Stomach (tissue), 9 donors: ENCODE measurements around the gene PRKG1. TPM values are rescaled to one million over a fixed set of nuclear protein-coding genes. Genes with fewer than 3 reads are reported as not detected.

Source experiments
- DNase-seq, 2 donors: peaks; one replicate each; pipeline versions ENCODE4 v3.0.0 to v3.0.0-alpha.2; 2013 to 2019
- H3K27ac ChIP-seq, 5 donors: fragments of 200-600 bp in 4 of 5; sonication (generic) in 4 of 5; one replicate each; pipeline ENCODE4 v1.5.1; 2013 to 2019; ENCODE audit warnings: mild to moderate bottlenecking in 1 of 5, moderate library complexity in 1 of 5
- H3K27me3 ChIP-seq, 3 donors: fragments of 200-600 bp; sonication (generic); one replicate each; pipeline ENCODE4 v1.5.1; 2017 to 2019; ENCODE audit warnings: mixed run types in 1 of 3
- H3K36me3 ChIP-seq, 4 donors: fragments of 200-600 bp; sonication (generic); 1 replicate in 3 of 4; 2 replicates in 1 of 4; pipeline ENCODE4 v1.5.1; 2016 to 2019
- H3K4me1 ChIP-seq, 4 donors: fragments of 200-600 bp; sonication (generic); one replicate each; pipeline ENCODE4 v1.5.1; 2016 to 2019
- H3K4me3 ChIP-seq, 4 donors: fragments of 200-600 bp; sonication (generic) in 3 of 4; one replicate each; pipeline ENCODE4 v1.5.1; 2016 to 2019; ENCODE audit warnings: mild to moderate bottlenecking in 1 of 4
- H3K9me3 ChIP-seq, 4 donors: fragments of 200-600 bp; sonication (generic); one replicate each; pipeline ENCODE4 v1.5.1; 2016 to 2019
- CTCF ChIP-seq, 7 experiments: fragments of 450-650 bp in 4 of 7; fragments of 200-600 bp in 3 of 7; sonication (generic) in 3 of 7; IDR thresholded peaks; one replicate each; pipeline ENCODE4 v1.5.1; 2016 to 2019; ENCODE audit warnings: antibody characterized with exemption in 7 of 7, control low read depth in 2 of 7, mild to moderate bottlenecking in 1 of 7
- EP300 ChIP-seq: sonication (generic); formaldehyde crosslinking; IDR thresholded peaks from one replicate; pipeline ENCODE4 v1.6.1; 2017; ENCODE audit warnings: antibody characterized with exemption
- POLR2A ChIP-seq, 4 donors: fragments of 450-650 bp; IDR thresholded peaks; one replicate each; pipeline ENCODE4 v1.6.1; 2016; ENCODE audit warnings: antibody characterized with exemption in 4 of 4, control low read depth in 2 of 4, mild to moderate bottlenecking in 1 of 4, moderate library complexity in 1 of 4
- POLR2AphosphoS5 ChIP-seq, 3 donors: sonication (generic); formaldehyde crosslinking; IDR thresholded peaks; one replicate each; pipeline ENCODE4 v1.6.1; 2016; ENCODE audit warnings: antibody characterized with exemption in 3 of 3
- WGBS, 5 donors: extraction: QIAGEN DNeasy Blood & Tissue Kit in 3 of 5; methylation state at CpG; one replicate each; pipeline versions ENCODE4 v1.1.5 to v1.1.7; 2013 to 2018; 5-methylcytosine and 5-hydroxymethylcytosine counted together
- intact Hi-C: fragments of 100-400 bp; cut with DNase I; formaldehyde crosslinking; loops from one replicate; pipeline ENCODE4 v1.15.1; 2023; ENCODE audit warnings: low total_unique reads
- polyA plus RNA-seq, 3 donors: library from polyadenylated mRNA; stranded (reverse); fragments of 200-250 nt; gene quantifications; one replicate each; pipeline ENCODE4 v1.2.3, GENCODE V29; 2013
- total RNA-seq, 5 donors: library from RNA; depleted of rRNA; stranded (reverse); fragments of >200 nt; gene quantifications; one replicate each; pipeline versions ENCODE4 v1.1.0 to v1.2.3, GENCODE V29; 2014 to 2016
- donor health status: healthy with polysubstance abuse.
- donor health status: Bipolar disorder and iron deficiency.
- donor health status: healthy.

Gene PRKG1
- total and polyA plus RNA-seq, 8 donors = 1.5 to 89.2 (median 14.3) TPM

- no peak for DNase-seq
- TF ChIP-seq EP300 (no peak), POLR2AphosphoS5 (IDR thresholded peaks at IDR 0.05) (no peak), POLR2A (IDR thresholded peaks at IDR 0.05) (no peak), CTCF (IDR thresholded peaks at IDR 0.05) (no peak)
- H3K9me3 ChIP-seq = peaks cover 0 to 5% (median 0%) of the 10 kb centered on the region in 4 donors
- H3K4me1 ChIP-seq = no peaks in the 10 kb centered on the region
- no peaks in the 10 kb centered on the region for H3K36me3 ChIP-seq
- intact Hi-C loops = no loop called here
- H3K4me3 ChIP-seq = no peak overlapping the region
- no peak overlapping the region for H3K27ac ChIP-seq
- H3K27me3 ChIP-seq = no peaks in the 10 kb centered on the region
Measured at GRCh38 chr10:51763746-51764145, 689.5 kb downstream of the PRKG1 start.

DNA sequence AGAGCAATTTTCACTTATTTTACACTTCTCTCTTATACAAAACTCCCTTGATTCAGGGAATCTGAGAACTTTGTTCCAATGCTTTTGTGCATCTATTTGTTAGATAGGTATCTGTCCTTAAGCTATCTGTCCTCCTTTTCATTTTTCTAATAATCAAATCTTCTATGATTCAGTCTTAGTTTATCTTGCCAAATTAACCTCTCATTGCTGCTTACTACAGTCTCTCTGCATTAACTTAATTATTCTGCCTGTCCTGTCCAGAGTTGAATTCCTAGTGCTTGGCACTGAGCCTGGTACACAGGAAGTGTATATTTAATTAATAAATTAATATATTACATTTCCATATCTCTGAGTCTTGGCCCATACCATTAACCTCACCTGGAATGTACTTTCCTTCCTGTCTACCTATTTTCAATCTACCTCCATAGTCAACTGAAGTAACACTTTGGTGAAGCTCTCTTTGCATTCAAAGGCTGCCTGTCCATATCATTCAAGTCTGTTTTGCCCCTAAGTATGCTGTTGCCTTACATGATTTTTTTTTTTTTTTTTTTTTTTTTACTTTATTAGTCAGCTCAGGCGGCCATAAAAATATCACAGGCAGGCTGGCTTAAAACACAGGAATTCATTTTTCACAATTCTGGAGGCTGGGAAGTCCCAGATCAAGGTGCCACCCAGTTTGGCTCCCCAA is 691.1 kb downstream of the PRKG1 start:
- H3K4me3 ChIP-seq = no peak overlapping the region
- 86 to 95% (median 90%) methylated on average over 1 of the region's 1 CpG for WGBS, 5 donors
- no peak for DNase-seq

GRCh38 chr10:51766423-51767102 is 692.3 kb downstream of the PRKG1 start:
- H3K36me3 ChIP-seq = no peaks in the 10 kb centered on the region
- DNase-seq = no peak
- H3K27ac ChIP-seq = no peak overlapping the region
- no peak overlapping the region for H3K4me3 ChIP-seq
- peaks cover 0 to 5% (median 0%) of the 10 kb centered on the region in 4 donors for H3K9me3 ChIP-seq
- no peaks in the 10 kb centered on the region for H3K4me1 ChIP-seq
- intact Hi-C loops = no loop called here
- TF ChIP-seq POLR2AphosphoS5 (IDR thresholded peaks at IDR 0.05) (no peak), EP300 (no peak), CTCF (IDR thresholded peaks at IDR 0.05) (no peak), POLR2A (IDR thresholded peaks at IDR 0.05) (no peak)
- WGBS, 5 donors = 96 to 98% (median 97%) methylated on average over 3 of the region's 3 CpGs
- H3K27me3 ChIP-seq = no peaks in the 10 kb centered on the region

More for the DNA sequence above, 691.1 kb downstream of the PRKG1 start:
- no peak for TF ChIP-seq POLR2A (IDR thresholded peaks at IDR 0.05)
- TF ChIP-seq CTCF (IDR thresholded peaks at IDR 0.05) = no peak
- TF ChIP-seq POLR2AphosphoS5 (IDR thresholded peaks at IDR 0.05) = no peak
- no peak for TF ChIP-seq EP300
- Histone ChIP-seq H3K27ac (no peak overlapping the region), H3K9me3 (peaks cover 0 to 5% (median 0%) of the 10 kb centered on the region in 4 donors), H3K36me3 (no peaks in the 10 kb centered on the region), H3K27me3 (no peaks in the 10 kb centered on the region), H3K4me1 (no peaks in the 10 kb centered on the region)
- intact Hi-C loops = no loop called here

DNA sequence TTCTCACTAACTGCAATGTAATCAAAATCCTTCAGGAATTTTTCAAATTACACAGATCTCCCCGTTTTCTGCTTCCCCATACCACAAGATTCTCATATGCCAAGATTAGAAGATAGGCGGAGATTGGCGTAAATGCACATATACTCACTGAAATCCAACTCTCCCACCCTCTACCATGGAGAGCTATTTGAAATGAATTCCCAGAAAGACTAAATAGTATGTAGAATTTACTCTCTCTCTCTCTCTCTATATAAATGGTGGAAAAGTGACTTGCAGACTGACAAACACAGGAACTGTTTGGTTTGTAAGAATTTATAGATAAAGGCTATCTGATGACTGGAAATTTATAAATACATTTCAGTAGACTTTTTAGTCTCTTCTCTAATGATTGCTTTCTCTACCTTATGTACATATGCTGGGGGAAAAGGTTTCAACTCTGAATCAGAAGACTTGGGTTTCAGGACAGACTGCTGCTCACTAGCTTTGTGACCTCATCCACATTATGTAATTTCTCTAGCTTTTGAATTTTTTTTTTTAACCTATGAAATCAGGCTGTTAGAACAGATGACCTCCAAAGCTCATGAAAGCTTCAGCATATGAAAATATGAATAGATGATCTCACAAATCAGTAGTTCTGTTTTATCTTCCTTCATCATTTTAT is 692.9 kb downstream of the PRKG1 start:
- peaks cover 0 to 5% (median 0%) of the 10 kb centered on the region in 4 donors for H3K9me3 ChIP-seq
- TF ChIP-seq POLR2A (IDR thresholded peaks at IDR 0.05) (no peak), POLR2AphosphoS5 (IDR thresholded peaks at IDR 0.05) (no peak), CTCF (IDR thresholded peaks at IDR 0.05) (no peak), EP300 (no peak)
- 79 to 92% (median 87%) methylated on average over 3 of the region's 3 CpGs for WGBS, 5 donors
- H3K27me3 ChIP-seq = no peaks in the 10 kb centered on the region
- no peaks in the 10 kb centered on the region for H3K36me3 ChIP-seq
- intact Hi-C loops = no loop called here
- no peak overlapping the region for H3K27ac ChIP-seq
- H3K4me1 ChIP-seq = no peaks in the 10 kb centered on the region
- no peak overlapping the region for H3K4me3 ChIP-seq
- no peak for DNase-seq
